Activated CD4-positive, alpha-beta T cell treated with anti-CD3 and anti-CD28 coated beads for 48 hours (primary cell): ENCODE measurements around the gene ATP6V1A.
"Not testable (repeated sequence)": the region's sequence is repeated elsewhere in the genome, so short reads cannot be mapped to it uniquely, and the experiment has no call there.

Source experiments
- DNase-seq: peaks from one replicate; pipeline ENCODE4 v3.0.0-alpha.2; 2020

The ATP6V1A gene

GRCh38 chr3:113829576-113830354, 82.9 kb downstream of the ATP6V1A start:
- no peak for DNase-seq

- DNase-seq = no peak
These were observed 84.2 kb downstream of the ATP6V1A start for GRCh38 chr3:113831103-113831355.

- no peak for DNase-seq
These were observed 85.8 kb downstream of the ATP6V1A start for GRCh38 chr3:113832477-113833164.

GRCh38 chr3:113834983-113835382, 88.1 kb downstream of the ATP6V1A start:
- no peak for DNase-seq

GRCh38 chr3:113838631-113839209, 91.9 kb downstream of the ATP6V1A start, which contains the start of gene GRAMD1C:
TSS of gene GRAMD1C (plus strand) at chr3:113838788. CDS start at chr3:113838910, 122 bp downstream.
- DNase-seq = peak; percentile 88

- no peak for DNase-seq
These were observed 92.7 kb downstream of the ATP6V1A start for GRCh38 chr3:113839551-113839950.

- no peak for DNase-seq
These were observed 97.9 kb downstream of the ATP6V1A start for GRCh38 chr3:113844622-113845222.

GRCh38 chr3:113847247-113847646, 100.4 kb downstream of the ATP6V1A start:
- DNase-seq = no peak

GRCh38 chr3:113847664-113848461, 101.0 kb downstream of the ATP6V1A start:
- DNase-seq = no peak

- DNase-seq = not testable (repeated sequence)
These were observed 102.2 kb downstream of the ATP6V1A start for GRCh38 chr3:113849071-113849470.

GRCh38 chr3:113849841-113850240, 103.0 kb downstream of the ATP6V1A start:
- DNase-seq = not testable (repeated sequence)

- not testable (repeated sequence) for DNase-seq
These were observed 103.6 kb downstream of the ATP6V1A start for GRCh38 chr3:113850391-113850790.

- DNase-seq = no peak
These were observed 105.7 kb downstream of the ATP6V1A start for GRCh38 chr3:113852506-113852905.
